Measurements from ENCODE around the gene BCL2L15.
A peak's percentile ranks its signal among the peaks of the same experiment; 100 is the strongest.

The BCL2L15 gene

DNA sequence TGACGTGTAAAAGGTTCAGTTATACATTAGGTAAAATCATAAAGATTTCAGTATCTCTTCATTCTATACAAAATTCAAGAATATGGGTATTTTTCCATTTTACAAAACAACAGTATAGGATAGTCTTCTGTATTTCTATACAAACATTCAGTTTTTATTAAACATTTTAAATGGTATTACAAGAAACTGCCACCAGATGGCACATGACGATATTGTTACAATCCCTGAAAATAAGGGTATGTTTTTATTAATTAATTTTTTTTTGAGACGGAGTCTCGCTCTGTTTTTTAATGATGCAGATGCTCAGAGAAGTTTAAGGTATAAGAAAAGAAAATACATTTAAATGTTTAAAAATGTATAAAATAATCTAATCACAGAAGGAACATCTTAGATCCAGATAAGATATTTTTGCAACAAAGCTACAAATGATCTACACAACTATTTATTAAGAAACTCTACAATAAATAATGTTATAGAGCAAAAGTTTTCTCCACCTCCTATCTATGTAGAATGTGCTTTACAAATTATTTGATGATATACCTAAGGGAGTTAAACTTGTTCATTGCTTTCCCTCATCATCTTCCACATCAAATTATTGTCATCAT, 51.6 kb downstream of the BCL2L15 start:
- Histone ChIP-seq H3K4me1 (no peaks in the 10 kb centered on the region), H2AFZ (no peak overlapping the region), H3K9ac (no peak overlapping the region), H3K79me2 (no peaks in the 10 kb centered on the region), H3K4me2 (ENCODE audit: low read length) (no peak overlapping the region), H3K27ac (no peak overlapping the region), H3K27me3 (ENCODE audit: control insufficient read depth, insufficient read depth, low read length) (no peaks in the 10 kb centered on the region), H3K4me3 (ENCODE audit: low read depth, low read length) (no peak overlapping the region), H3K9me3 (ENCODE audit: control insufficient read depth, low read length) (no peaks in the 10 kb centered on the region), H3K36me3 (ENCODE audit: control insufficient read depth, insufficient read depth, low read length) (no peaks in the 10 kb centered on the region)
- TF ChIP-seq, protein P1, sequence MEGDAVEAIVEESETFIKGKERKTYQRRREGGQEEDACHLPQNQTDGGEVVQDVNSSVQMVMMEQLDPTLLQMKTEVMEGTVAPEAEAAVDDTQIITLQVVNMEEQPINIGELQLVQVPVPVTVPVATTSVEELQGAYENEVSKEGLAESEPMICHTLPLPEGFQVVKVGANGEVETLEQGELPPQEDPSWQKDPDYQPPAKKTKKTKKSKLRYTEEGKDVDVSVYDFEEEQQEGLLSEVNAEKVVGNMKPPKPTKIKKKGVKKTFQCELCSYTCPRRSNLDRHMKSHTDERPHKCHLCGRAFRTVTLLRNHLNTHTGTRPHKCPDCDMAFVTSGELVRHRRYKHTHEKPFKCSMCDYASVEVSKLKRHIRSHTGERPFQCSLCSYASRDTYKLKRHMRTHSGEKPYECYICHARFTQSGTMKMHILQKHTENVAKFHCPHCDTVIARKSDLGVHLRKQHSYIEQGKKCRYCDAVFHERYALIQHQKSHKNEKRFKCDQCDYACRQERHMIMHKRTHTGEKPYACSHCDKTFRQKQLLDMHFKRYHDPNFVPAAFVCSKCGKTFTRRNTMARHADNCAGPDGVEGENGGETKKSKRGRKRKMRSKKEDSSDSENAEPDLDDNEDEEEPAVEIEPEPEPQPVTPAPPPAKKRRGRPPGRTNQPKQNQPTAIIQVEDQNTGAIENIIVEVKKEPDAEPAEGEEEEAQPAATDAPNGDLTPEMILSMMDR (IDR thresholded peaks at IDR 0.05): peak; percentile 52

DNA sequence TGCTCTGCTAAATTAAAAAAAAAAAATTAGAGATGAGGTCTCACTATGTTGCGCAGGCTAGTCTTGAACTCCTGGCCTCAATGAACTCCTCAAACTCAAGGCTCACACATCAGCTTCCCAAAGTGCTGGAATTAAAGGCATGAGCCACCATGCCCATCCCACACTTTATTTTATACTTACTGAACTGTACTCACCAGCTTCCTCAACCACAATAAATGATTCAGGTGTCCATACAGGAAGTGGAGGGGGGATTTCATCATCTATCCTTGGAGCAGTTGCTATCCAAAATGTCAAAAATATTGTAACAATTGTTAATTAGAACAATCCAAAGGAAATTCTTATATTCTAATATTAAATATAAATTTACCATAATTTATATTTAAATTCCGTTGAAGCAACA, 52.7 kb downstream of the BCL2L15 start:
- no peak overlapping the region for H3K4me2 ChIP-seq (ENCODE audit: low read length)
- H3K4me1 ChIP-seq: no peaks in the 10 kb centered on the region
- no peaks in the 10 kb centered on the region for H3K9me3 ChIP-seq (ENCODE audit: control insufficient read depth, low read length)
- no peak overlapping the region for H2AFZ ChIP-seq
- H3K27me3 ChIP-seq (ENCODE audit: control insufficient read depth, insufficient read depth, low read length): no peaks in the 10 kb centered on the region
- no peak overlapping the region for H3K9ac ChIP-seq
- H3K79me2 ChIP-seq: no peaks in the 10 kb centered on the region
- TF ChIP-seq, protein P1 (IDR thresholded peaks at IDR 0.05): no peak
- no peaks in the 10 kb centered on the region for H3K36me3 ChIP-seq (ENCODE audit: control insufficient read depth, insufficient read depth, low read length)
- no peak overlapping the region for H3K4me3 ChIP-seq (ENCODE audit: low read depth, low read length)
- no peak overlapping the region for H3K27ac ChIP-seq
